Loucy (cell line): ENCODE measurements around the gene NECTIN1.

Source experiments
- CTCF ChIP-seq: fragments of 200-600 bp; sonication (generic); conservative IDR thresholded peaks from 2 replicates; pipeline ENCODE4 v1.5.1; 2014; ENCODE audit warnings: mild to moderate bottlenecking, antibody characterized with exemption, low read length
- EZH2phosphoT487 ChIP-seq: fragments of 200-600 bp; IDR thresholded peaks from 2 replicates; pipeline ENCODE4 v1.6.1; 2018; ENCODE audit warnings: antibody characterized with exemption, mild to moderate bottlenecking, moderate library complexity, borderline replicate concordance

- no peak for TF ChIP-seq EZH2phosphoT487
- no peak for TF ChIP-seq CTCF
Measured at GRCh38 chr11:119705362-119705761, 23.6 kb downstream of the NECTIN1 start.
